NCI-H82 treated with DMSO at 0.1 percent for 48 hours (cell line): ENCODE data around the gene CARD9.

ENCODE experiments used
- DNase-seq: peaks from one replicate; lab custom pipeline; 2025; ENCODE audit not compliant: unreplicated experiment; lab: John Stamatoyannopoulos, UW

CARD9 gene

DNA sequence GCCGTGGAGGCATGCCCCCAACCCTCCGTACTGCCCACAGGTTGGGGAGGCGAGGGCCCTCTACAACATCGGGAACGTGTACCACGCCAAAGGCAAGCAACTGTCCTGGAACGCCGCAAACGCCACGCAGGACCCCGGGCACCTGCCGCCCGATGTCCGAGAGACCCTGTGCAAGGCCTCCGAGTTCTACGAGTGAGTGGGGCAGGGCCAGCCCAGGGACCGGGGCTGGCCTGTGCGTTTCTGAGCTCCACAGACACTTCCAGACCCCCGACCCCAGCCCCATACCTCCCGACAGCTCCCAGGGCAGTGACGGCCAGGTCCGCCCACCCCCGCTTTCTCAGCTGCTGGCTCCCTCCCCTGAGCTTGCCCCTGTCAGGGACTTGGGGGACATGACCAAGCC, 36.6 kb downstream of the CARD9 start:
- no peak for DNase-seq

DNA sequence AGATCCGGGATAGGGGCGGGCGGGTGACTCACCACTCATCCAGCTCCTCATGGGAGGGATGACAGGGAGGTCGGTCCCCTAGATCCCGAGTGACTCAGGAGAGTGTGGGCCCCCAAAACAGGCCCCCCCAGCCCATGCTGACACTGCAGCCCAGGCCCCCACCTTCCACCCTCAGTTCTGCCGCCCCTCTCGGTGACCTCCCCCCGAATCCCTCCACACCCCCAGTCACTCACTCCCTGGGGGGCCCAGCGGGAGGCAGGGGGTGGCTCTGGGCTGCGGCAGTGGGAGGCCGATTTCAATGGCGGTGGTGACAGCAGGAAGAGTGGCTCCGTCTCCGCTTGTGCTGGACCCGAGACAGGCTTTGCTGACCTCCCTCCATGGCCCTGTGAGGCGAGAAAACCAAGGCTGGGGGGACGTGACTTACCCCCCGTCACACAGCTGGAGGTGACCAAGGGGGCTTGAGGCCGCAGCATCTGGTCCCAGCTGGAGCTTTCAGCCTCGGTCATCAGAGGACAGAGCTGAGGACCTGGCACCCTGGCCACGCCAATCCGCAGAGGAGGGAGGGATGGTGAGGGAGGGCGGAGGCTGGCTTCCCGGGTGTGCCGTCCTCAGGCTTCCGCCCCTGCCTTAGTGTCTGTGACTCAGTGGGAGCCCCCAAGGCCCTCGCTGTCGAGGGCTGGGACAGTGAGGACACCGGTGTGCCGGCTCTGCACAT, 37.2 kb downstream of the CARD9 start:
- DNase-seq, result no peak

DNA sequence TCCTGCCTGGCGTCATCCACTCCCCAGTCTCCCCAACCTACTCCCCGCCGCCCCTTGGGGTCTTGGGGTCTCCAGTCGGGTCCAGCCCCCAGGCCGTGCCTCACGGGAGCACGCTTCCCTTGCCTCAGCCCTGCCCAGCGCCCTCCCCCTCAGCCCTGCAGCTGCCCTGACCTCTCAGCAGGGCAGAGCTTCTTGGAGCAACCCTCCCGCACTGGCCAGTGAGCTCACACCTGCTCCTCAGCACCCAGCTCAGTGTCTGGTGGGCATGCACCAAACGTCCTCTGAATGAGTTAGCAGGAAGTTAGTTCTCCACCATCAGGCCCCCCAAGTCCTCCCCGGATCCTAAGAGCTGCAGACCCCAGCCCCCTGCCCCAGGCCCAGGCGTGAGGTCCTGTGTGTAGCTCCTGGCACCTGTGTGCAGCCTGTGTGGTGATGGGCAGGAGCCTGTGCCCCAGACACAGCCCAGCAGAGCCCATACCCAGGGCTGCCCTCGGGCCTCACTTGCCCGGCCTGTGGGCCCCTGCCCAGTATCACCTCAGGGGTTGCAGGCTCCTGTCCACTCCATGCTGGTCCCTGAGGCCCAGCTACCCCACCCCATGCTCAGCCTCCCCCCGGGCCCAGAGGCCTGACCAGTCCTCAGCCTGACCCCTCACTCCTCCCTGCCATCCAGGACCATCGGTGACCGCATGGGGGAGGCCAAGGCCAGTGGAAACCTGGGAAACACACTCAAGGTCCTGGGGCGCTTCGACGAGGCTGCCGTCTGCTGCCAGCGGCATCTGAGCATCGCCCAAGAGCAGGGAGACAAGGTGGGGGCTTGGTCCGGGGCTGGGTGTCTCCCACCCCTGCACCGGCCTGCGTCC, 37.9 kb downstream of the CARD9 start:
- no peak for DNase-seq

DNA sequence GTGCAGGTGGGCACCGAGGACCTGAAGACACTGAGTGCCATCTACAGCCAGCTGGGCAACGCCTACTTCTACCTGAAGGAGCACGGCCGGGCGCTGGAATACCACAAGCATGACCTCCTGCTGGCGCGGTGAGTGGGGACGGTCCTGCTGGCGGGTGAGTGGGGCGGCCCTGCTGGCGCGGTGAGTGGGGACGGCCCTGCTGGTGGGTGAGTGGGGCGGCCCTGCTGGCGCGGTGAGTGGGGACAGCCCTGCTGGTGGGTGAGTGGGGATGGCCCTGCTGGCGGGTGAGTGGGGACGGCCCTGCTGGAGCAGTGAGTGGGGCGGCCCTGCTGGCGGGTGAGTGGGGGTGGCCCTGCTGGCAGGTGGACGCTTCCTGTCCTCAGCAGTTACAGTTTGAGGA, 38.9 kb downstream of the CARD9 start:
- no peak for DNase-seq

DNA sequence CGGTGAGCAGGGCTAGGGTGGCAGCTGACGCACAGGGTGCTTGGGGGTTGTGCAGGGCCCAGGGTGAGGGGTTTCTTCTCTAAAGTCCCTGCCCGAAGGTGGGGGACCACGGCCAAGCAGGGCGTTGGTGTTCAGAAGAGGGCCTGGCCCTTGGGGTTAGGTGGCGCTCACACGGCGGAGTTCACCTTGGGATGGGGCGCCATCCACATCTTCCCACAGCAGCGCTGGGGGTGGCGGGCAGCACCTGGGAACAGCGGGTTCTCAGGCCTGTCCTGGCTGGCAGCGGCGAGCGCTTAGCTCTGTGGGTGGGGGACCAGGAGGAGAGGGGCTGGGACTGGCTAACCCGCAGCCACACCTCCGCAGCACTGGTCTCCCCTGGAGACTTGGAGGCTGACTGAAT, 40.0 kb downstream of the CARD9 start:
- no peak for DNase-seq

DNA sequence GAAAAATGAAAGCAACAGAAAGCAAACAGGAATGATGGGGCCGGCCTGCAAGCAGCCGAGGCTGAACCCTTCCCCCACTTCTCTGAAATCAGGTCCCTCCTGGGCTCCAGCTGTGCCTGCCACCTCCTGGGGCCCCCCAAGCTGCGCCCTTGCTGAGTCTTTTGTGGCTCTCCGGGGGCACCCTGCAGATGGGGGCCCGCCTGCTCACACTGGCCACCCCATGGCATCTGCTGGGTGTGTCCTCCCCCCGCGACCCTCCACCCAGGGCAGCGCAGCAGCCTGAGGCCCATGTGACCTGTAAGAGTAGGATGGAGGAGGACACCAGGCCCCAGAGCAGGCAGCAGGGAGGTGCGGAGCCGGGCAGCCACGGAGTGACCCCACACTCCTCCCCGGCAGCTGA, 40.4 kb downstream of the CARD9 start:
- DNase-seq, result no peak

DNA sequence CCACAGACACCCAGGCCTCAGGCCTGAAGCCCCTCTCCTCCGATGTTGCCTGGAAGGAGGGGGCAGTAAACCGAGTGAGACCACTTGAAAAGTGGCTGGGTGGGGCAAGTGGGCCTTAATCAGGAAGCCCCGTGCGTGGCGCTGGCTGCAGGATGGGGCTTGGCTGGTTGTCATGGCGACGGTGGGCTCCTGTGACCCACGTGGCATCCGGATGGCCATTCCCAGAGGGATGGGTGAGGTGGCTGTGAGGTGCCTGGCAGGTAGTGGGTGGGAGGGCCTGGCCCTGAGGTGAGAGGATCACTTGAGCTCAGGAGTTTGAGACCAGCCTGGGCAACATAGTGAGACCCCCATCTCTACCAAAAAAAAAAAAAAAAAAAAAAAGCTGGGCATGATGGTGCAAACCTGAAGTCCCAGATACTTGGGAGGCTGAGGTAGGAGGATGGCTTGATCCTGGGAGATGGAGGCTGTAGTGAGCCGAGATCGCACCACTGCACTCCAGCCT, 40.9 kb downstream of the CARD9 start:
- no peak for DNase-seq

DNA sequence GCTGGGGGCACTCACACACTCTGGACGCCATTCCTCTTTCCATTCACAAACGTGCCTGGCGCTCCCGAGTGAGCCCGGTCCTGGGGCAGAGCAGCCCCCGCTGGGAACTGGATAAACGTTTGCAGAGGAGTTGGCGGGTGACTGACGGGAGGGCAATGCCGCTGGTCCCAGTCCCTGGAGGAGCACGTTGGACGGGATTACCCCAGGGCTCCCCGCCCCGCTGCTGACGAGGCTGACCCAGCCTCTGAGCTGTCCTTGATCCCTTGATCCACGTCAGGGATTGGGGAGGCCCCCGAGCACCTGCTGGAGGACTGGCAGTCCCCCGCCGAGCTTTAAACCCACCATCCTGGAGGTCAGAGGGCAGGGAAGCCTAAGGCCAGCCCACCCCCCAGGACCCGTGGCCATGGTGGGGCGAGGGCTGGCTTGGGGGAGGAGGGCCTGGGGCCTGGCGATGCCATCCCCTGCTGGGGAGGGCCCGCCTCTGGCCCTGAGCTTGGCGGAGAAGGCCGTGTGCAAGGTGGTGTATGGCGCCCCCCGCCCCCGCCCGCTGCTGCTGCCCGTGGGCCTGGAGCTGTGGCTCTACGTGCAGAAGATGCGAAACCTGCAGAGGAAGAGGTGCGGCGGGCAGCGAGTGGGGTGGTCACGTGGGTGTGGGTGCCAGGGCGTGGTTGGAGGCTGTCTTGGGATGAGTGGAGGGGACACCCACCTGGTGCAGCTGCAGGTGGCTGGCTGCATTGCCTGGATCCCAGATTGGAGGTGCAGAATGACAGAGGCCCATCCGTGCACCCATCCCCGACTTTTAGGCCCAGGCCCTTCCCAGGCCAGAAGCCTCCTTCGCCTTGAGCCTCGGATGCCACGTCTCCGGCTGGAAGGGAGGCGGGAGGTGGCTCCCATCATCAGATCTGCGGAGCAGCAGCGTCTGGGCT, 41.6 kb downstream of the CARD9 start:
- DNase-seq, result no peak

DNA sequence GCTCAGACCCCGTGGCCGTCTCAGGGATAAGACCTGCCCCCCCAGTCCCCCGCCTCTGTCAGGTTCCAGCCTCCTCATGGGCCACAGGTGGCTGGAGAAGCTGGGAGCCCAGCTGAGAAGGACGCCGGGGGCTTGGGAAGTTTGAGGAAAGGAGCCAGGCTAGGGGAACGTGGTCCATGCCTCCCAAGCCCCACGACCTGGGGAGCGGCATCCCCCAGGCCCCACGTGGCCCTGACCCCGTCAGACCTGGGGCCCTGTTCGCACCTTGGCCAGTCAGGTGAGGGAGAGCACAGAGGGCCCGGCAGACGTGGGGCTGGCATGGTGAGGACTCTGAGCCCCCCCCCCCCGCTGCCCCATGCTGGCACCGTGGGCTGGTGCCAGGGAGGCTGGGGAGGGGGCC, 42.4 kb downstream of the CARD9 start:
- DNase-seq, result no peak

DNA sequence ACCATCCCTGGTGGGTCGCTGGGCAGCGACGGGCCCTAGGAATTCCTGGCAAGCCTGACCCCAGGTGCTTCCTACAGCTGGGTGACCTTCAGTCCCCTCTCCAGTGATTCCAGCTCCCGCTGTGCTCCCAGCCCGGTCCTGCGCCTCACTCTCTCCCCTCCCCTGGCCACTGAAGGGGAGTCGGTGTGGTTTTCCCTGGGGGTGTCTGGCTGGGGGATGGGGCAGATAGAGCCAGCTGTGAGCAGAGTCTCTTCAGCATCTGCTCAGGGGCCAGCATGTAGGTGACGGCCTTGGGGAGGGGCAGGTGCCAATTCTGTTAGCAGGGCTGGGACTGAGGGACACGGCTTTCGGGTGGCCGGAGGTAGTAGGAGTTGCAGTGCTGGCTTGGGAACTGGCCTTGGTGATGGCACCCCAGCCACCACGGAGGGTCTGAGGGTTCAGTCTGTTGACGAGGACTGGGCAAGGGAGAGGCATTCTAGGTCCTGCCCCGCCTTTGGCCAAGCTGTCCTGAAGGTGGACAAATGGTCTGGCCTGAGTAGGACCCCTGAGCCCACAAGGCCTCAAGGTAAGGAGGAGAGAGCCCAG, 43.0 kb downstream of the CARD9 start:
- no peak for DNase-seq

DNA sequence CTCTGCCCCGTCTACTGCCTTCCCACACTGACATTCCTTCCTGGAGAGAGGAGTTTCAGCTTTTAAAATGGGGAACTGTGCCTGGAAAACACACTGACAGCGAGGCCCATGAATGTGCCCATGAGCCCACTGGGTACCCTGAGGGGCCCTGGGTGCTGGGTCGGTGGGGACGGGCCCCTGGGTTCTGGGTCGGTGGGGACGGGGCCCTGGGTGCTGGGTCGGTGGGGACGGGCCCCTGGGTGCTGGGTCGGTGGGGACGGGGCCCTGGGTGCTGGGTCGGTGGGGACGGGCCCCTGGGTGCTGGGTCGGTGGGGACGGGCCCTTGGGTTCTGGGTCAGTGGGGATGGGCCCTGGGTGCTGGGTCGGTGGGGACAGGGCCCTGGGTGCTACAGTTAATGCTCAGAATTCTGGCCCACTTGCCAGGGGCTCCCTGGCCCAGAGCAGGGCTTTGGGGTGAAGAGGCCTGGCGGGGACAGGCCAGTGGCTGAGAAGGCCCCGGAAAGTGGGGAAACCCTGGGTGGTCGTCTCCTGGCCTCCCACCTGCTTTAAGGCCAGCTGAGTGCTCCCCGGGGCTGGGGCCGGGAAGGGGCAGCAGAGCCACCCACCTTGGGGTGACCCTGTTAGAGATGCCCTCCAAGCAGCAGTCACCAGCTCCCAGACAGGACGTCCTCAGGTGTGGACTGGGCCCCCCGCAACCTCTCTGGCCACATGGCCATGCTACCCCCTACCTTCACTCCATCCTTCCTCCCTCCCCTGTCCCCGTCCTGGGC, 43.6 kb downstream of the CARD9 start:
- DNase-seq, result no peak

DNA sequence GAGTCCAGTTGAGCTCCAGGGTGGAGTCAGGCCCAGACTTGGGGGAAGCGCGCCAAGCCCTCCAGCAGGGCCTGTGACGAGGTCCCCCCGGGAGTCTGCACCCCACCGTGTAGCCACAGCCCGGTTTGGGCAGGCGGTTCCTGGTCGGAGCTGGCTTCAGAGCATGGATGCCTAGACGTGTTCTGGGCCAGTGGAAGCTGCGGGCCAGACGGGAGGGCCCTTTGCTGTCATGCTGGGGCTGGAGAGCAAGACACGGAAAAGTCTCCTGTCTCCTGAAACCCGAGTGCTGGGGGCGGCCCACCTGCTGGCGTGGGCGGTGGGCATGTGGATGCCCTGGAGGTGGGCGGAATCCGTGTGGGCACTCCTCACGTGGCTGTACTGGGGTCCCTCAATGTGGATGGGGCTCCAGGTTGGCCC, 44.2 kb downstream of the CARD9 start:
- no peak for DNase-seq

DNA sequence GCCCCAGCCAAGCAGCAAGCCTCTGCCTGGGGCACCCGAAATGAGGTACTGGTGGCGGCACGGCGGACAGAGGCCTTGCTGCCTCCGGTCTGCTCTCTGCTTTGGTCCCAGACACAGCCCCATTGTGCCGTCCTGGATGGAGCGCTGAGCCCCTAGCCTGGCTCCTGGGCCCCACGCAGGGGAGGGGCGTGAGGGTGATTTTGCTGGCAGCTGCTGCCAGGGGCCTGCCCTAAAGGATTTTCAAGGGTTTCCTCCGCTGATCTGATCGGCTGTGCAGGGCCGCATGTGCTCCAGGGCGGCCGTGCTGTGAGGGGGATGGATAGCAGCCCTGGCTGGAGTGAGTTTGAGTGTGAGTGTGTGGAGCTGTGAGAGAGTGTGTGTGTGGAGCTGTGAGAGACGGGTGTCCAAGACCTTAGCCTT, 44.8 kb downstream of the CARD9 start:
- DNase-seq, result peak; percentile 30

DNA sequence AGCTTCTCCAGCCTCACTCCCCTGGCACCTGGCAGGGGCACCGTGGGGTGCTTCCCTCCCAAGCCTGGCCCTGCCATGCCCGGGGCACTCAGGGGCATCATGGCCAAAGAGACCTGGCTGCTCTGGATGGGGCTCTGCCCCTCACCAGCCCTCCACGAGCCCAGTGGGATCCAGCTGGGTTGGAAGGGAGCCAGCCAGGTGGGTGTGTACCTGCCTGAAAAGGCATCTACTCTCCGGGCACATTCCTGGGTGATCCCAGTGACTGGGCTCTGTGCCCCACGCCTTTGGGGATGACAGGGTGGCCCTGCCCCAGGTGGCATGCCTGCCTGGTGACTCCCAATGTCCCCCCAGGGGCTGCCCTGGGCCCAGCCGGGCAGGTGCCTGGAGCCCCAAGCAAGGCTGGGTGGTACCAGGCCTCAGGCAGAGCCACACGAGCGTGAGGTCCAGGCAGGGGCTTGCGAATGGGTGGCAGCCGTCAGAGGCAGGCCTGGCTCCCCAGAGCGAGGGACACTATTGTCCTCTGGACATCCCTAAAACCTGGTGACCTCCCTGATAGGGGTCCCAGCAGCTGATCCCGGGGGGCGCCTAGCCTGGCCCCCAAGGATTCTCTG, 45.4 kb downstream of the CARD9 start:
- DNase-seq, result no peak

DNA sequence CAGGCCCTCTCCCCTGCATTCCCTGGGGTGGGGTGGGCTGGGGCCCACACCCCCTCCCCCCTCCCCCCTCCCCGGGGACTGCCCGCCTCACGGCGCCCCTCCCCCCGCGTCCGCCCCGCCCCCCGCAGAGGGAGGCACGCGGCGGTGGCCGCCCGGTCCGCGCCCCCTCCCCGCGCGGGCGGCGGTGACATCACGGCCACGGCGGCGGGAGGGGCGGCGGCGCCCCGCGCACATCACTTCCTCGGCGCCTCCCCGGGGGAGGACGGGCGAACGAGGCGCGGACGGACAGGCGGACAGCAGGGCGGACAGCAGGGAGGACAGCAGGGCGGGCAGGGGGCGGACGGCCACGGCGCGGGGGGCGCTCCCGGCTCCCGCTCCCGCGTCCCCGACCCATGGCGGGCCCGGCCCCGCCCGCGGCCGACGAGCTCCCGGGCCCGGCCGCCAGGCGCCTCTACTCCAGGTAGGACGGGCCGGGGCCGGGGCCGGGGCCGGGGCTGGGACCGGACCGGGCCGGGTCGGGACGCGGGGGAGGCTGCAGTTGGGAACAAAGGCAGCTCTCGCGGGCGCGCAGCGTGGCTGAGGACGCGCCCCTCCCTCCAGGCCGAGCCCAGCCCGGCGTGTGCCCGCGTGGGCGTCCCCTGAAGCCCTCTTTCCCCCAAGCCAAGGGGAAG, 46.0 kb downstream of the CARD9 start, which contains the start of gene GPSM1:
GPSM1 (plus strand) TSS at position 236 of the 671 bp plus-strand sequence; CDS start at position 393, 157 bp downstream.
- DNase-seq, result no peak

DNA sequence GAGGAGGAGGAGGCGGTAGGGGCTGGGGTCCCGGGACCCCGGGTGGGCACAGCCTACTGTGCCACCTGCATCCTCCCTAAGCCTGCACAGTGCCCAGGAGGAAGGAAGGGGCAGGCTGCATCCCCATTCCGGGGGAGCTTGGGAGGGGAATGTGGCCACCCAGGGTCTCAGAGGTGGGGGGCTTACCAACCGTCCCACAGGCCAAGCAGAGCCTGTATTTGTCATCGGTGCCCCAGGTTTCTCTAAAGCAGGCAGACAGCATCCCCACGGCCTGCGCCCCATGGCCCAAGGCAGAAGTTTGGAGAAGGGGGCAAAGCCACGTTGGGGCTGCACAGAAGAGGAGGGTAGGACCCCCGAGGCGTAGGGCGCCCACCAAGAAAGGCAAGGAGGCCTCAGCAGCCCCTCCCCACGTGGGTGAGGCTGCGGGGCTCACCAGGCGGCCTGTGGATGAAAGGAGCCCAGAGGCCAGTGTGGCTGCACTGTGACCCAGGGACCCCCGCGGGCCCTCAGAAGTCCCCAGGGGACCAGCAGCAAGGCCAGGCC, 46.6 kb downstream of the CARD9 start:
- no peak for DNase-seq

DNA sequence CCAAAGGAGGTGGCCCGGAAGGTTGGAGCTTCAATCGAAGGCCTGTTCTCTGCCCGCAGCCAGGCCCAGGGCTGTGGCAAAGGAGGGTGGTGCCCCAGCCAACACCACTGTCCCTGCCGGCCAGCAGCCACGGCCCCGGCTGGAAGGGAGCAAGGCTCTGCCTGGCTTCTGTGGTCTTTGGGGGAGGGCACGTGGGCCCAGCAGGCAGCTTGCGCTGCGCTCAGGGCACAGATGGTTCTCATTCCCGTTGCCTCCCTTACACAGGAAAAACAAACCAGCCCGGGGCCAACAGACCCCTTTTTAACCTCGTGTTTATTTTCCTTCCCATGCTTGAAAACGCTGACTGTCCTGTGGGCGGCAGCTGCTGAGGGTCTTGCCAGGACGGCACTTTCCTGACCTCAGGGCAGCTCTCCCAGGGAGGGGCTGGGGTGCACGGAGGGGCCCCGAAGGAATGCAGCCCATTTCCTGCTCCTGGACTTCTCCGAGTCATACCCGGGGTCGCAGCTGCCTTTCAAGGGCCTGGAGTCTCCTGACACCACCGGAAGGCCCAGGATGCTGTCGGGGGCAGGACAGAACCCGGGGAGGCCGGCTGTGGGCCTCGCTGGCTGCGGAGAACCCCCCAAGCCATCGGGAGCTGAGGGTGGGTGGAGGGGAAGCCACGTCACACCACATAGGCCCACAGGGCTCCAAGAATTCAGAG, 47.3 kb downstream of the CARD9 start:
- DNase-seq, result no peak

DNA sequence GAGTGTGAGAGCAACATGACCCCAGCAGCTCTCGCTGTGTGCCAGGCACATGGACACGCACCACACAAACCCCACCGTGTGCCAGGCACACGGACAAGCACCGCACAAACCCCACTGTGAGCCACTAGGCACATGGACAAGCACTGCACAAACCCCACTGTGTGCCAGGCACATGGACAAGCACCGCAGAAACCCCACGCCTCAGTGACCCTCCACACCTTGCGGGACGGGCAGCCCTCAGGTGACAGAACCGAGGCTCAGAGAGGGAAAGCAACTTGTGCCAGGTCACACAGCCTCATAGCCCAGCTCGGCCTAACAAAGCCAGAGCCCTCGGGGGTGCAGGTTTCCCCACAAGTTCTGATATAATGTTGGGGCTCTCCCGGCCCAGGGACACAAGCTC, 48.1 kb downstream of the CARD9 start:
- no peak for DNase-seq
